ENCODE results near the gene FAM222B.
"Not testable (repeated sequence)": the region's sequence is repeated elsewhere in the genome, so short reads cannot be mapped to it uniquely, and the experiment has no call there.

FAM222B gene

GRCh38 chr17:28862561-28862960 is 20.0 kb upstream of the FAM222B start:
- H3K27me3 ChIP-seq (ENCODE audit: insufficient read depth, low read length) = no peaks in the 10 kb centered on the region
- no peak overlapping the region for H2AFZ ChIP-seq (ENCODE audit: low read depth, low read length)
- no peak overlapping the region for H3K4me3 ChIP-seq (ENCODE audit: low read length)
- peaks cover 29% of the 10 kb centered on the region for H3K36me3 ChIP-seq (ENCODE audit: insufficient read depth, low read length)
- no peaks in the 10 kb centered on the region for H3K4me1 ChIP-seq (ENCODE audit: insufficient read depth, low read length)
- H3K9me3 ChIP-seq (ENCODE audit: low read length) = no peaks in the 10 kb centered on the region

GRCh38 chr17:28861393-28862203 is 19.0 kb upstream of the FAM222B start:
- H2AFZ ChIP-seq (ENCODE audit: low read depth, low read length) = no peak overlapping the region
- H3K9me3 ChIP-seq (ENCODE audit: low read length) = no peaks in the 10 kb centered on the region
- no peaks in the 10 kb centered on the region for H3K4me1 ChIP-seq (ENCODE audit: insufficient read depth, low read length)
- H3K36me3 ChIP-seq (ENCODE audit: insufficient read depth, low read length) = peaks cover 29% of the 10 kb centered on the region
- no peak overlapping the region for H3K4me3 ChIP-seq (ENCODE audit: low read length)
- no peaks in the 10 kb centered on the region for H3K27me3 ChIP-seq (ENCODE audit: insufficient read depth, low read length)

GRCh38 chr17:28860363-28860808 is 17.8 kb upstream of the FAM222B start:
- Histone ChIP-seq H3K36me3 (ENCODE audit: insufficient read depth, low read length) (peaks cover 34% of the 10 kb centered on the region), H3K4me3 (ENCODE audit: low read length) (no peak overlapping the region), H2AFZ (ENCODE audit: low read depth, low read length) (no peak overlapping the region)

GRCh38 chr17:28858801-28859355 is 16.3 kb upstream of the FAM222B start:
- Histone ChIP-seq H3K9me3 (ENCODE audit: low read length) (no peaks in the 10 kb centered on the region), H3K4me1 (ENCODE audit: insufficient read depth, low read length) (peaks cover 11% of the 10 kb centered on the region), H3K27me3 (ENCODE audit: insufficient read depth, low read length) (no peaks in the 10 kb centered on the region), H3K4me3 (ENCODE audit: low read length) (no peak overlapping the region), H3K36me3 (ENCODE audit: insufficient read depth, low read length) (peaks cover 34% of the 10 kb centered on the region), H2AFZ (ENCODE audit: low read depth, low read length) (no peak overlapping the region)

More at GRCh38 chr17:28860363-28860808, 17.8 kb upstream of the FAM222B start:
- Histone ChIP-seq H3K27me3 (ENCODE audit: insufficient read depth, low read length) (no peaks in the 10 kb centered on the region), H3K9me3 (ENCODE audit: low read length) (no peaks in the 10 kb centered on the region), H3K4me1 (ENCODE audit: insufficient read depth, low read length) (peaks cover 6% of the 10 kb centered on the region)

- Histone ChIP-seq H3K9me3 (ENCODE audit: low read length) (no peaks in the 10 kb centered on the region), H3K4me1 (ENCODE audit: insufficient read depth, low read length) (peaks cover 11% of the 10 kb centered on the region), H3K27me3 (ENCODE audit: insufficient read depth, low read length) (no peaks in the 10 kb centered on the region), H2AFZ (ENCODE audit: low read depth, low read length) (no peak overlapping the region), H3K4me3 (ENCODE audit: low read length) (no peak overlapping the region), H3K36me3 (ENCODE audit: insufficient read depth, low read length) (peaks cover 34% of the 10 kb centered on the region)
Measured at GRCh38 chr17:28857905-28858800, 15.6 kb upstream of the FAM222B start.

GRCh38 chr17:28856028-28856574 is 13.5 kb upstream of the FAM222B start:
- Histone ChIP-seq H3K36me3 (ENCODE audit: insufficient read depth, low read length) (peaks cover 28% of the 10 kb centered on the region), H3K4me3 (ENCODE audit: low read length) (peak overlapping the region; percentile 81), H3K27me3 (ENCODE audit: insufficient read depth, low read length) (no peaks in the 10 kb centered on the region), H3K9me3 (ENCODE audit: low read length) (no peaks in the 10 kb centered on the region), H2AFZ (ENCODE audit: low read depth, low read length) (no peak overlapping the region), H3K4me1 (ENCODE audit: insufficient read depth, low read length) (peaks cover 11% of the 10 kb centered on the region)

GRCh38 chr17:28855336-28855679 is 12.7 kb upstream of the FAM222B start:
- H3K27me3 ChIP-seq (ENCODE audit: insufficient read depth, low read length) = no peaks in the 10 kb centered on the region

GRCh38 chr17:28854457-28855335 is 12.1 kb upstream of the FAM222B start, which contains the start of gene ERAL1:
ERAL1 (plus strand) TSS chr17:28855016; CDS start chr17:28855035, 19 bp downstream.
- Histone ChIP-seq H3K4me1 (ENCODE audit: insufficient read depth, low read length) (peaks cover 11% of the 10 kb centered on the region), H3K4me3 (ENCODE audit: low read length) (peak within 1 kb of the TSS; percentile 81), H2AFZ (ENCODE audit: low read depth, low read length) (peak within 1 kb of the TSS; percentile 76), H3K9me3 (ENCODE audit: low read length) (no peaks in the 10 kb centered on the region), H3K27me3 (ENCODE audit: insufficient read depth, low read length) (no peaks in the 10 kb centered on the region), H3K36me3 (ENCODE audit: insufficient read depth, low read length) (peaks cover 20% of the 10 kb centered on the region)

More at GRCh38 chr17:28855336-28855679, 12.7 kb upstream of the FAM222B start:
- peak overlapping the region; percentile 76 for H2AFZ ChIP-seq (ENCODE audit: low read depth, low read length)
- H3K36me3 ChIP-seq (ENCODE audit: insufficient read depth, low read length) = peaks cover 23% of the 10 kb centered on the region
- H3K9me3 ChIP-seq (ENCODE audit: low read length) = no peaks in the 10 kb centered on the region
- peaks cover 11% of the 10 kb centered on the region for H3K4me1 ChIP-seq (ENCODE audit: insufficient read depth, low read length)
- H3K4me3 ChIP-seq (ENCODE audit: low read length) = peak overlapping the region; percentile 81

GRCh38 chr17:28853295-28853694 is 10.7 kb upstream of the FAM222B start:
- Histone ChIP-seq H3K9me3 (ENCODE audit: low read length) (no peaks in the 10 kb centered on the region), H3K36me3 (ENCODE audit: insufficient read depth, low read length) (peaks cover 12% of the 10 kb centered on the region), H2AFZ (ENCODE audit: low read depth, low read length) (no peak overlapping the region), H3K4me1 (ENCODE audit: insufficient read depth, low read length) (peaks cover 11% of the 10 kb centered on the region), H3K4me3 (ENCODE audit: low read length) (no peak overlapping the region), H3K27me3 (ENCODE audit: insufficient read depth, low read length) (no peaks in the 10 kb centered on the region)

GRCh38 chr17:28849281-28849680 is 6.7 kb upstream of the FAM222B start:
- peaks cover 2% of the 10 kb centered on the region for H3K4me1 ChIP-seq (ENCODE audit: insufficient read depth, low read length)
- H3K4me3 ChIP-seq (ENCODE audit: low read length) = no peak overlapping the region
- H3K9me3 ChIP-seq (ENCODE audit: low read length) = no peaks in the 10 kb centered on the region
- no peaks in the 10 kb centered on the region for H3K36me3 ChIP-seq (ENCODE audit: insufficient read depth, low read length)
- no peaks in the 10 kb centered on the region for H3K27me3 ChIP-seq (ENCODE audit: insufficient read depth, low read length)
- H2AFZ ChIP-seq (ENCODE audit: low read depth, low read length) = no peak overlapping the region

- not testable (repeated sequence) for H3K4me3 ChIP-seq (ENCODE audit: low read length); H3K9me3 ChIP-seq (ENCODE audit: low read length); H2AFZ ChIP-seq (ENCODE audit: low read depth, low read length); H3K36me3 ChIP-seq (ENCODE audit: insufficient read depth, low read length); H3K27me3 ChIP-seq (ENCODE audit: insufficient read depth, low read length); H3K4me1 ChIP-seq (ENCODE audit: insufficient read depth, low read length)
Measured at GRCh38 chr17:28848667-28849066, 6.1 kb upstream of the FAM222B start.

GRCh38 chr17:28846699-28847098 is 4.1 kb upstream of the FAM222B start:
- H3K27me3 ChIP-seq (ENCODE audit: insufficient read depth, low read length); H3K36me3 ChIP-seq (ENCODE audit: insufficient read depth, low read length); H3K9me3 ChIP-seq (ENCODE audit: low read length); H2AFZ ChIP-seq (ENCODE audit: low read depth, low read length); H3K4me1 ChIP-seq (ENCODE audit: insufficient read depth, low read length); H3K4me3 ChIP-seq (ENCODE audit: low read length): not testable (repeated sequence)
